Fibroblast of pulmonary artery (primary cell): ENCODE results near the gene MEI4.
A peak's percentile ranks its signal among the peaks of the same experiment; 100 is the strongest.

Source experiments
- DNase-seq: peaks from one replicate; pipeline ENCODE4 v3.0.0-alpha.2; 2010; ENCODE audit warnings: low read depth
- H3K4me3 ChIP-seq: replicated peaks from 2 replicates; pipeline ENCODE4 v1.5.1; 2011; ENCODE audit warnings: low read depth, mild to moderate bottlenecking, control low read depth, low read length, moderate library complexity
- TF ChIP-seq, protein P1 (sequence below): IDR thresholded peaks from 2 replicates; pipeline ENCODE4 v1.5.1; 2011; ENCODE audit warnings: mild to moderate bottlenecking, control low read depth, low read length, inconsistent platforms; ENCODE audit errors: missing control alignments

The MEI4 gene

DNA sequence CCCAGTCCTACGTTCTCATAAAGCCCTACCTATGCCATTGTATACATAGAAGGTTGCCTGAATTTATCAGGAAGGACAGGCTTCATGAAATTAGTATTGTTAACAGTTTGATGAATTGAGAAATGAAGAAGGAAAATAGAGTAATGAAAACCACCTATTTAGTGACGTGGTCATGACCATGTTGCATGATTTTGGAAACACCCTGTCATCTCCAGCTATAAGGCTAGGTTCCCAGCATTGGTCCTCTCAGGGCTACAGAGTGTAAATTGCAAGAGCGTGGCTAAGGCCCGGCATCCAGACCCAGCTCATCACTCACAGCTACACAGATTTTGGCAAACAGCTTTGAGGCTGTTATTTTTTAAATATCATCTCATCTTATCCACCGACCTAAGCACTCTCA lies 203.6 kb downstream of the MEI4 start:
- no peak overlapping the region for H3K4me3 ChIP-seq
- TF ChIP-seq, protein P1, sequence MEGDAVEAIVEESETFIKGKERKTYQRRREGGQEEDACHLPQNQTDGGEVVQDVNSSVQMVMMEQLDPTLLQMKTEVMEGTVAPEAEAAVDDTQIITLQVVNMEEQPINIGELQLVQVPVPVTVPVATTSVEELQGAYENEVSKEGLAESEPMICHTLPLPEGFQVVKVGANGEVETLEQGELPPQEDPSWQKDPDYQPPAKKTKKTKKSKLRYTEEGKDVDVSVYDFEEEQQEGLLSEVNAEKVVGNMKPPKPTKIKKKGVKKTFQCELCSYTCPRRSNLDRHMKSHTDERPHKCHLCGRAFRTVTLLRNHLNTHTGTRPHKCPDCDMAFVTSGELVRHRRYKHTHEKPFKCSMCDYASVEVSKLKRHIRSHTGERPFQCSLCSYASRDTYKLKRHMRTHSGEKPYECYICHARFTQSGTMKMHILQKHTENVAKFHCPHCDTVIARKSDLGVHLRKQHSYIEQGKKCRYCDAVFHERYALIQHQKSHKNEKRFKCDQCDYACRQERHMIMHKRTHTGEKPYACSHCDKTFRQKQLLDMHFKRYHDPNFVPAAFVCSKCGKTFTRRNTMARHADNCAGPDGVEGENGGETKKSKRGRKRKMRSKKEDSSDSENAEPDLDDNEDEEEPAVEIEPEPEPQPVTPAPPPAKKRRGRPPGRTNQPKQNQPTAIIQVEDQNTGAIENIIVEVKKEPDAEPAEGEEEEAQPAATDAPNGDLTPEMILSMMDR, result no peak
- DNase-seq, result no peak

- TF ChIP-seq, protein P1, result no peak
- H3K4me3 ChIP-seq, result no peak overlapping the region
- no peak for DNase-seq
These were observed 204.6 kb downstream of the MEI4 start for GRCh38 chr6:77857421-77857820.

DNA sequence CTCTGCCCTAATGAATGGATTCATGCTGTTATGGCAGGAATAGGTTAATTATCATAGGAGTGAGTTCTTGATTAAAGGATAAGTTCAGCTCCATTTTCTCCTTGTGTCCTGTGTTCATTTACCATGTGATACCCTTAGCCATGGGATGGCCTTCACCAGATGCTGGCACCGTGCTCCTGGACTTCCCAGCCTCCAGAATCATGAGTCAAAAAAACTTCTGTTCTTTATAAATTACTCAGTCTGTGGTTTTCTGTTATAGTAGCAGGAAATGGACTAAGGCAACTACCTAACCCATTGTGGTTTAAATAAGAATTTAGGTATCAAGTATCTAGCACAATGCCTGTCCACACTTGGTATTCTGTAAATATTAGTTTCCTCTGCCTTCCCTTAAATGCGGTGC lies 223.5 kb downstream of the MEI4 start:
- H3K4me3 ChIP-seq, result no peak overlapping the region
- TF ChIP-seq, protein P1, result no peak
- DNase-seq, result no peak

GRCh38 chr6:77879527-77879926 lies 226.7 kb downstream of the MEI4 start:
- no peak overlapping the region for H3K4me3 ChIP-seq
- TF ChIP-seq, protein P1, result no peak
- DNase-seq, result no peak

GRCh38 chr6:77880501-77880900 lies 227.7 kb downstream of the MEI4 start:
- no peak overlapping the region for H3K4me3 ChIP-seq
- peak; percentile 10 for DNase-seq
- TF ChIP-seq, protein P1, result no peak

DNA sequence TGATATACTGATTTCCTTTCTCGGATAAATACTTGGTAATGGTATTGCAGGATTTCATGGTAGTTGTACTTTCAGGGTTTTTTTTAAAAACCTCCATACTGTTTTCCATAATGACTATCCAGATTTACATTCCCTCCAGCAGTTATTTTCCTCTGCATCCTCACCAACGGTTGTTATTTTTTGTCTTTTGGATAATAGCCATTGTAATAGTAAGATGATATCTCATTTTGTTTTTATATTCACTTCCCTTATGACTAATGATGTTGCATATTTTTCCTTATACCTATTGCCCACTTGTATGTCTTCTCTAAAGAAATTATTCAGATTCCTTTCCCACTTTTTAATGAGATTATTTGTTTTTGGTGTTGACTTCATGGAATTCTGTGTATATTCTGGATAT lies 231.0 kb downstream of the MEI4 start:
- no peak for DNase-seq
- no peak overlapping the region for H3K4me3 ChIP-seq
- TF ChIP-seq, protein P1, result no peak

DNA sequence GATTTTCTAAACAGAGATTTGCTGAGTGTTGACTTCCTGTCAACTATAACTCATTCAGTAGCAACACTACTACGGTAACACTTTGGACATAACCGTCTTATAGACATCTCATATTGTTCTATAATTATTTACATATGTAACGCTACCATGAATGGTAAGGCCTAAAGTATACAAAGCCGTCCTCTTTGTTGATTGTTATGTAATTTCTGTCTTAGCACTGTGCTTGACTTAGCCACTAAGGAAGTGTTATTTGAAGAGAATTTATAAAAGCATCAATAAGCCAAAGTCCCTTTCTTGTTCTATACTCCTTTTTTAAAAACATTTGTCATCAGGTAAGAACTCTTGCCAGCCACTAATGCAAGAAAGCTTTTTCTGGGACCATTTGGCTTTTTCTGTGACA lies 240.6 kb downstream of the MEI4 start:
- TF ChIP-seq, protein P1, result no peak
- DNase-seq, result no peak
- H3K4me3 ChIP-seq, result no peak overlapping the region
